ENCODE results near the gene AP1S1.

GRCh38 chr7:101112233-101112632 lies 42.0 kb upstream of the AP1S1 start:
- TF ChIP-seq CTCF (IDR thresholded peaks at IDR 0.05) (no peak), ZFX (IDR thresholded peaks at IDR 0.05; ENCODE audit: borderline replicate concordance) (no peak)

All from 22Rv1 (cell line).